Measurements from ENCODE around the gene BTNL9.

- TF ChIP-seq CTCF (conservative IDR thresholded peaks at IDR 0.05; ENCODE audit: low read depth, low read length) (no peak), EZH2phosphoT487 (IDR thresholded peaks at IDR 0.05; ENCODE audit: borderline replicate concordance, low read length) (no peak), EZH2 (IDR thresholded peaks at IDR 0.05; ENCODE audit: low read length, unreplicated experiment) (no peak)
Observed at GRCh38 chr5:181024245-181025064, 15.6 kb upstream of the BTNL9 start.

Measured in PC-3 (cell line).